RWPE2 (cell line): ENCODE measurements around the gene EIF4E3.
A peak's percentile ranks its signal among the peaks of the same experiment; 100 is the strongest.

ENCODE experiments used
- ATAC-seq: fragments of 200-7000 bp; cut with Tn5 transposase; 3 replicates; pipeline ENCODE4 v1.9.1; 2021; ENCODE audit warnings: low read depth
- DNase-seq: peaks from one replicate; pipeline ENCODE4 v3.0.0-alpha.2; 2020; ENCODE audit warnings: low spot score
- H3K27ac ChIP-seq: fragments of 450-650 bp; 2 replicates; pipeline ENCODE4 v1.5.1; 2017; ENCODE audit warnings: mild to moderate bottlenecking; ENCODE audit not compliant: poor library complexity, severe bottlenecking
- H3K27me3 ChIP-seq: fragments of 250-450 bp; sonication (Bioruptor Pico); 2 replicates; pipeline ENCODE4 v1.5.1; 2021; ENCODE audit warnings: mild to moderate bottlenecking, moderate library complexity; ENCODE audit not compliant: insufficient read depth, poor library complexity, severe bottlenecking
- H3K36me3 ChIP-seq: fragments of 250-450 bp; sonication (Bioruptor Pico); 2 replicates; pipeline ENCODE4 v1.5.1; 2020; ENCODE audit warnings: low read depth, mild to moderate bottlenecking, moderate library complexity
- H3K4me1 ChIP-seq: fragments of 250-450 bp; sonication (Bioruptor Pico); 2 replicates; pipeline ENCODE4 v1.5.1; 2021; ENCODE audit warnings: mild to moderate bottlenecking, moderate library complexity; ENCODE audit not compliant: insufficient read depth, poor library complexity, severe bottlenecking
- H3K4me3 ChIP-seq: fragments of 250-450 bp; sonication (Bioruptor Pico); 2 replicates; pipeline ENCODE4 v1.5.1; 2021; ENCODE audit warnings: mild to moderate bottlenecking, moderate library complexity; ENCODE audit not compliant: severe bottlenecking
- H3K9me3 ChIP-seq: fragments of 250-450 bp; sonication (Bioruptor Pico); 2 replicates; pipeline ENCODE4 v1.5.1; 2021; ENCODE audit warnings: mild to moderate bottlenecking, moderate library complexity; ENCODE audit not compliant: severe bottlenecking
- CTCF ChIP-seq: fragments of 450-650 bp; IDR thresholded peaks from one replicate; pipeline ENCODE4 v1.5.1; 2017; ENCODE audit warnings: mild to moderate bottlenecking, moderate library complexity; ENCODE audit not compliant: poor library complexity, severe bottlenecking

Gene EIF4E3

GRCh38 chr3:71676931-71677330 lies 48.3 kb downstream of the EIF4E3 start:
- Histone ChIP-seq H3K27ac (no peak overlapping the region), H3K27me3 (no peaks in the 10 kb centered on the region), H3K9me3 (no peaks in the 10 kb centered on the region), H3K4me1 (peaks cover 14% of the 10 kb centered on the region), H3K36me3 (no peaks in the 10 kb centered on the region), H3K4me3 (no peak overlapping the region)
- ATAC-seq (no peak), DNase-seq (no peak)
- no peak for TF ChIP-seq CTCF

GRCh38 chr3:71673486-71673885 lies 51.7 kb downstream of the EIF4E3 start:
- no peaks in the 10 kb centered on the region for H3K27me3 ChIP-seq
- peak; percentile 50; the same call in 2 of the 3 replicates for ATAC-seq
- H3K4me3 ChIP-seq: no peak overlapping the region
- H3K36me3 ChIP-seq: no peaks in the 10 kb centered on the region
- no peak for DNase-seq
- H3K27ac ChIP-seq: no peak overlapping the region
- no peaks in the 10 kb centered on the region for H3K4me1 ChIP-seq
- no peak for TF ChIP-seq CTCF
- no peaks in the 10 kb centered on the region for H3K9me3 ChIP-seq

GRCh38 chr3:71672807-71673206 lies 52.4 kb downstream of the EIF4E3 start:
- H3K36me3 ChIP-seq: no peaks in the 10 kb centered on the region
- H3K9me3 ChIP-seq: no peaks in the 10 kb centered on the region
- no peaks in the 10 kb centered on the region for H3K27me3 ChIP-seq
- no peak overlapping the region for H3K27ac ChIP-seq
- ATAC-seq: no peak
- no peak overlapping the region for H3K4me3 ChIP-seq
- TF ChIP-seq CTCF: no peak
- DNase-seq: no peak
- no peaks in the 10 kb centered on the region for H3K4me1 ChIP-seq

- Histone ChIP-seq H3K27me3 (no peaks in the 10 kb centered on the region), H3K27ac (no peak overlapping the region)
- no peak for ATAC-seq
Observed at GRCh38 chr3:71672340-71672739, 52.9 kb downstream of the EIF4E3 start.

More at GRCh38 chr3:71672340-71672739, 52.9 kb downstream of the EIF4E3 start:
- no peak for DNase-seq
- Histone ChIP-seq H3K36me3 (no peaks in the 10 kb centered on the region), H3K9me3 (no peaks in the 10 kb centered on the region), H3K4me3 (no peak overlapping the region), H3K4me1 (no peaks in the 10 kb centered on the region)
- no peak for TF ChIP-seq CTCF
